Stimulated activated CD4-positive, alpha-beta T cell treated with anti-CD3 and anti-CD28 coated beads, Interleukin-2, amount 100 ng/mL, for 4 hours (primary cell): Measurements from ENCODE around the gene GPC3.

Experiments used
- DNase-seq: peaks from one replicate; pipeline ENCODE4 v3.0.0-alpha.2; 2020; ENCODE audit warnings: low read depth

Gene GPC3

GRCh38 chrX:133497356-133497755 is 488.0 kb downstream of the GPC3 start:
- no peak for DNase-seq

- DNase-seq = no peak
Observed at GRCh38 chrX:133495464-133496391, 489.7 kb downstream of the GPC3 start.

- no peak for DNase-seq
Observed at GRCh38 chrX:133493366-133493765, 492.0 kb downstream of the GPC3 start.

GRCh38 chrX:133490955-133491354 is 494.4 kb downstream of the GPC3 start:
- DNase-seq = no peak
